Measurements from ENCODE around the gene SMAD9.
A peak's percentile ranks its signal among the peaks of the same experiment; 100 is the strongest.

Gene SMAD9

GRCh38 chr13:36857253-36857652 is 62.8 kb downstream of the SMAD9 start:
- no peak overlapping the region for H3K4me3 ChIP-seq (ENCODE audit: insufficient read depth in 1 of 2, low read depth in 1 of 2, low read length in 2 of 2)
- no peak overlapping the region for H2BK120ac ChIP-seq (ENCODE audit: low read depth, low read length)
- no peaks in the 10 kb centered on the region for H3K79me1 ChIP-seq (replicated peaks; ENCODE audit: low read length, poor library complexity, severe bottlenecking)
- no peak overlapping the region for H2AFZ ChIP-seq (ENCODE audit: low read depth, low read length)
- no peak overlapping the region for H3K4ac ChIP-seq (ENCODE audit: low read depth in 1 of 2, low read length in 2 of 2)
- H4K91ac ChIP-seq (ENCODE audit: low read length): no peak overlapping the region
- no peak for DNase-seq
- H3K14ac ChIP-seq (ENCODE audit: low read length in 2 of 2): no peak overlapping the region
- no peak overlapping the region for H2BK5ac ChIP-seq (ENCODE audit: low read depth, low read length, poor library complexity, severe bottlenecking)
- no peaks in the 10 kb centered on the region for H3K9me3 ChIP-seq (ENCODE audit: control insufficient read depth, low read length)
- H2BK12ac ChIP-seq (ENCODE audit: low read length in 2 of 2): no peak overlapping the region
- H3K27me3 ChIP-seq (ENCODE audit: control insufficient read depth in 1 of 2, insufficient read depth in 1 of 2, low read length in 2 of 2): no peaks in the 10 kb centered on the region
- no peak overlapping the region for H4K8ac ChIP-seq (ENCODE audit: low read length)
- no peak overlapping the region for H2AK5ac ChIP-seq (ENCODE audit: low read length, severe bottlenecking)
- H3K36me3 ChIP-seq (ENCODE audit: control insufficient read depth in 1 of 2, insufficient read depth in 2 of 2, low read depth in 1 of 2, low read length in 2 of 2): peaks cover 0 to 5% of the 10 kb centered on the region in 2 experiments
- H3K9ac ChIP-seq (ENCODE audit: low read length): no peak overlapping the region
- no peak overlapping the region for H3K4me2 ChIP-seq (ENCODE audit: low read length, poor library complexity, severe bottlenecking)
- no peak overlapping the region for H3K18ac ChIP-seq (ENCODE audit: low read depth in 1 of 2, low read length in 2 of 2)
- no peak overlapping the region for H2BK15ac ChIP-seq (ENCODE audit: low read depth, poor library complexity, severe bottlenecking)
- no peak overlapping the region for H3K23ac ChIP-seq (ENCODE audit: low read length in 2 of 2)
- no peak overlapping the region for H3K27ac ChIP-seq (ENCODE audit: low read length, poor library complexity, severe bottlenecking)
- no peaks in the 10 kb centered on the region for H3K4me1 ChIP-seq (ENCODE audit: control insufficient read depth, insufficient read depth, low read depth, low read length)

- peaks cover 0 to 5% of the 10 kb centered on the region in 2 experiments for H3K36me3 ChIP-seq (ENCODE audit: control insufficient read depth in 1 of 2, insufficient read depth in 2 of 2, low read depth in 1 of 2, low read length in 2 of 2)
- DNase-seq: no peak
- H2AK5ac ChIP-seq (ENCODE audit: low read length, severe bottlenecking): no peak overlapping the region
- H3K4me2 ChIP-seq (ENCODE audit: low read length, poor library complexity, severe bottlenecking): no peak overlapping the region
- no peaks in the 10 kb centered on the region for H3K9me3 ChIP-seq (ENCODE audit: control insufficient read depth, low read length)
- H3K4me1 ChIP-seq (ENCODE audit: control insufficient read depth, insufficient read depth, low read depth, low read length): no peaks in the 10 kb centered on the region
- H3K27me3 ChIP-seq (ENCODE audit: control insufficient read depth in 1 of 2, insufficient read depth in 1 of 2, low read length in 2 of 2): no peaks in the 10 kb centered on the region
- no peak overlapping the region for H3K18ac ChIP-seq (ENCODE audit: low read depth in 1 of 2, low read length in 2 of 2)
- H2BK120ac ChIP-seq (ENCODE audit: low read depth, low read length): no peak overlapping the region
- no peak overlapping the region for H3K4me3 ChIP-seq (ENCODE audit: insufficient read depth in 1 of 2, low read depth in 1 of 2, low read length in 2 of 2)
- no peak overlapping the region for H3K23ac ChIP-seq (ENCODE audit: low read length in 2 of 2)
- no peak overlapping the region for H4K91ac ChIP-seq (ENCODE audit: low read length)
- H3K79me1 ChIP-seq (replicated peaks; ENCODE audit: low read length, poor library complexity, severe bottlenecking): peaks cover 2% of the 10 kb centered on the region
- H4K8ac ChIP-seq (ENCODE audit: low read length): no peak overlapping the region
- H2BK15ac ChIP-seq (ENCODE audit: low read depth, poor library complexity, severe bottlenecking): no peak overlapping the region
- no peak overlapping the region for H2BK5ac ChIP-seq (ENCODE audit: low read depth, low read length, poor library complexity, severe bottlenecking)
- H3K27ac ChIP-seq (ENCODE audit: low read length, poor library complexity, severe bottlenecking): no peak overlapping the region
- H3K14ac ChIP-seq (ENCODE audit: low read length in 2 of 2): no peak overlapping the region
- no peak overlapping the region for H2BK12ac ChIP-seq (ENCODE audit: low read length in 2 of 2)
- H3K4ac ChIP-seq (ENCODE audit: low read depth in 1 of 2, low read length in 2 of 2): no peak overlapping the region
- WGBS: 86% methylated on average over 13 of the region's 13 CpGs
- no peak overlapping the region for H3K9ac ChIP-seq (ENCODE audit: low read length)
- H2AFZ ChIP-seq (ENCODE audit: low read depth, low read length): no peak overlapping the region
Measured at GRCh38 chr13:36850790-36851438, 69.1 kb downstream of the SMAD9 start.

- H3K9me3 ChIP-seq (ENCODE audit: control insufficient read depth, low read length): no peaks in the 10 kb centered on the region
- H2BK120ac ChIP-seq (ENCODE audit: low read depth, low read length): no peak overlapping the region
- no peak overlapping the region for H2BK12ac ChIP-seq (ENCODE audit: low read length in 2 of 2)
- 91% methylated on average over 5 of the region's 6 CpGs for WGBS
- no peak overlapping the region for H3K4ac ChIP-seq (ENCODE audit: low read depth in 1 of 2, low read length in 2 of 2)
- no peak overlapping the region for H2AFZ ChIP-seq (ENCODE audit: low read depth, low read length)
- H3K14ac ChIP-seq (ENCODE audit: low read length in 2 of 2): peak overlapping the region in 1 of 2 experiments; percentile 32
- no peak overlapping the region for H3K4me3 ChIP-seq (ENCODE audit: insufficient read depth in 1 of 2, low read depth in 1 of 2, low read length in 2 of 2)
- no peaks in the 10 kb centered on the region for H3K4me1 ChIP-seq (ENCODE audit: control insufficient read depth, insufficient read depth, low read depth, low read length)
- H2BK15ac ChIP-seq (ENCODE audit: low read depth, poor library complexity, severe bottlenecking): no peak overlapping the region
- peaks cover 2% of the 10 kb centered on the region for H3K79me1 ChIP-seq (replicated peaks; ENCODE audit: low read length, poor library complexity, severe bottlenecking)
- DNase-seq: no peak
- no peak overlapping the region for H2AK5ac ChIP-seq (ENCODE audit: low read length, severe bottlenecking)
- H3K4me2 ChIP-seq (ENCODE audit: low read length, poor library complexity, severe bottlenecking): no peak overlapping the region
- H3K23ac ChIP-seq (ENCODE audit: low read length in 2 of 2): peak overlapping the region in 1 of 2 experiments; percentile 80
- H3K36me3 ChIP-seq (ENCODE audit: control insufficient read depth in 1 of 2, insufficient read depth in 2 of 2, low read depth in 1 of 2, low read length in 2 of 2): peaks cover 0 to 9% of the 10 kb centered on the region in 2 experiments
- no peaks in the 10 kb centered on the region for H3K27me3 ChIP-seq (ENCODE audit: control insufficient read depth in 1 of 2, insufficient read depth in 1 of 2, low read length in 2 of 2)
- H3K27ac ChIP-seq (ENCODE audit: low read length, poor library complexity, severe bottlenecking): no peak overlapping the region
- no peak overlapping the region for H3K18ac ChIP-seq (ENCODE audit: low read depth in 1 of 2, low read length in 2 of 2)
- H4K8ac ChIP-seq (ENCODE audit: low read length): no peak overlapping the region
- no peak overlapping the region for H4K91ac ChIP-seq (ENCODE audit: low read length)
- H2BK5ac ChIP-seq (ENCODE audit: low read depth, low read length, poor library complexity, severe bottlenecking): no peak overlapping the region
- H3K9ac ChIP-seq (ENCODE audit: low read length): no peak overlapping the region
Measured at GRCh38 chr13:36848199-36848982, 71.6 kb downstream of the SMAD9 start.

GRCh38 chr13:36847606-36848005 is 72.4 kb downstream of the SMAD9 start:
- no peak overlapping the region for H3K4me2 ChIP-seq (ENCODE audit: low read length, poor library complexity, severe bottlenecking)
- H2AFZ ChIP-seq (ENCODE audit: low read depth, low read length): no peak overlapping the region
- H3K9ac ChIP-seq (ENCODE audit: low read length): no peak overlapping the region
- H3K18ac ChIP-seq (ENCODE audit: low read depth in 1 of 2, low read length in 2 of 2): no peak overlapping the region
- H3K4ac ChIP-seq (ENCODE audit: low read depth in 1 of 2, low read length in 2 of 2): no peak overlapping the region
- no peak overlapping the region for H2AK5ac ChIP-seq (ENCODE audit: low read length, severe bottlenecking)
- no peak overlapping the region for H2BK15ac ChIP-seq (ENCODE audit: low read depth, poor library complexity, severe bottlenecking)
- H3K9me3 ChIP-seq (ENCODE audit: control insufficient read depth, low read length): no peaks in the 10 kb centered on the region
- peaks cover 2% of the 10 kb centered on the region for H3K79me1 ChIP-seq (replicated peaks; ENCODE audit: low read length, poor library complexity, severe bottlenecking)
- 75% methylated on average over 9 of the region's 9 CpGs for WGBS
- no peaks in the 10 kb centered on the region for H3K27me3 ChIP-seq (ENCODE audit: control insufficient read depth in 1 of 2, insufficient read depth in 1 of 2, low read length in 2 of 2)
- no peak overlapping the region for H4K91ac ChIP-seq (ENCODE audit: low read length)
- H4K8ac ChIP-seq (ENCODE audit: low read length): no peak overlapping the region
- no peak overlapping the region for H3K4me3 ChIP-seq (ENCODE audit: insufficient read depth in 1 of 2, low read depth in 1 of 2, low read length in 2 of 2)
- H3K27ac ChIP-seq (ENCODE audit: low read length, poor library complexity, severe bottlenecking): no peak overlapping the region
- H2BK5ac ChIP-seq (ENCODE audit: low read depth, low read length, poor library complexity, severe bottlenecking): no peak overlapping the region
- no peaks in the 10 kb centered on the region for H3K4me1 ChIP-seq (ENCODE audit: control insufficient read depth, insufficient read depth, low read depth, low read length)
- H2BK12ac ChIP-seq (ENCODE audit: low read length in 2 of 2): no peak overlapping the region
- H3K14ac ChIP-seq (ENCODE audit: low read length in 2 of 2): no peak overlapping the region
- H3K23ac ChIP-seq (ENCODE audit: low read length in 2 of 2): no peak overlapping the region
- H3K36me3 ChIP-seq (ENCODE audit: control insufficient read depth in 1 of 2, insufficient read depth in 2 of 2, low read depth in 1 of 2, low read length in 2 of 2): peaks cover 0 to 6% of the 10 kb centered on the region in 2 experiments
- no peak overlapping the region for H2BK120ac ChIP-seq (ENCODE audit: low read depth, low read length)
- DNase-seq: no peak
